Naive B cell (primary cell): ENCODE measurements around the gene CDH12. TPM values are rescaled to one million over a fixed set of nuclear protein-coding genes. Genes with fewer than 3 reads are reported as not detected.

Source experiments
- ATAC-seq, 2 donors: fragments of 150-1000 bp; cut with Tn5 transposase; 2 replicates each; pipeline ENCODE4 v1.10.0; 2021; ENCODE audit warnings: low read depth in 2 of 2, mild to moderate bottlenecking in 2 of 2, moderate library complexity in 2 of 2
- DNase-seq: peaks from one replicate; pipeline ENCODE4 v3.0.0; 2022
- H3K27ac Mint-ChIP-seq, 6 donors: one replicate each; pipeline ENCODE4 v1.8.0; 2020 to 2022; ENCODE audit warnings: mild to moderate bottlenecking in 6 of 6, mixed read lengths in 6 of 6, moderate library complexity in 5 of 6, inconsistent platforms in 2 of 6
- H3K27me3 Mint-ChIP-seq, 3 donors: one replicate each; pipeline ENCODE4 v1.8.0; 2021 to 2022; ENCODE audit warnings: mixed read lengths in 3 of 3, mild to moderate bottlenecking in 1 of 3
- H3K36me3 Mint-ChIP-seq, 2 donors: one replicate each; pipeline ENCODE4 v1.8.0; 2020 to 2022; ENCODE audit warnings: mixed read lengths in 2 of 2, inconsistent platforms in 1 of 2, mild to moderate bottlenecking in 1 of 2
- H3K4me1 Mint-ChIP-seq, 3 donors: one replicate each; pipeline ENCODE4 v1.8.0; 2020 to 2022; ENCODE audit warnings: mixed read lengths in 3 of 3, inconsistent platforms in 1 of 3, mild to moderate bottlenecking in 1 of 3, moderate library complexity in 1 of 3
- H3K4me3 Mint-ChIP-seq, 8 donors: one replicate each; pipeline ENCODE4 v1.8.0; 2020 to 2022; ENCODE audit warnings: mild to moderate bottlenecking in 8 of 8, mixed read lengths in 8 of 8, moderate library complexity in 8 of 8, inconsistent platforms in 2 of 8
- H3K9me3 Mint-ChIP-seq, 7 donors: one replicate each; pipeline ENCODE4 v1.8.0; 2020 to 2022; ENCODE audit warnings: mixed read lengths in 7 of 7, mild to moderate bottlenecking in 5 of 7, inconsistent platforms in 2 of 7, moderate library complexity in 1 of 7
- polyA plus RNA-seq, 6 donors: library from polyadenylated mRNA; unstranded; fragments of 300-500 nt; fragmentation: Illumina TruSeq; gene quantifications; one replicate each; pipeline ENCODE4 v1.2.3, GENCODE V29; 2021; ENCODE audit warnings: low read depth in 6 of 6

Gene CDH12
- polyA plus RNA-seq, 6 donors from 2014 or later = not detected

DNA sequence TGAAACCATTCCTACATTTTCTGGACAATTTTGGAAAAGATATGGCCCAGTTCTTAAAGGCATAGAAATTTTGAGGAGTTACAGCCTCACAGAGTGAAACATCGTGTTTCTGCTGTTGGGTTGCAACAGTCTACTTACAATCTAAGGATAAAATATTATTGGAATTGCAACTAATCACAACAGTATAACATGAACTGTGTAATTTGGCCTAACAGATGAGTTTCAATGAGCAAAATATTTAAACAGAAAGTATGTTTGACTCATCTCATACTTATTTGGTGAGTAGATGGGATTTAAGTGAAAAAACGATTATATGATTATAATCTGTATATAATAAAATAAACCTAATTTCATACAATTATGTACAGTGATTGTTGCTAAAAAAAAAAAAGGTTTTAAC is 1061.8 kb downstream of the CDH12 start:
- Mint-ChIP-seq H3K9me3 (no peaks in the 10 kb centered on the region), H3K4me1 (no peaks in the 10 kb centered on the region), H3K36me3 (no peaks in the 10 kb centered on the region), H3K4me3 (no peak overlapping the region), H3K27me3 (no peaks in the 10 kb centered on the region), H3K27ac (no peak overlapping the region)
- no peak for DNase-seq
- ATAC-seq = no peak

DNA sequence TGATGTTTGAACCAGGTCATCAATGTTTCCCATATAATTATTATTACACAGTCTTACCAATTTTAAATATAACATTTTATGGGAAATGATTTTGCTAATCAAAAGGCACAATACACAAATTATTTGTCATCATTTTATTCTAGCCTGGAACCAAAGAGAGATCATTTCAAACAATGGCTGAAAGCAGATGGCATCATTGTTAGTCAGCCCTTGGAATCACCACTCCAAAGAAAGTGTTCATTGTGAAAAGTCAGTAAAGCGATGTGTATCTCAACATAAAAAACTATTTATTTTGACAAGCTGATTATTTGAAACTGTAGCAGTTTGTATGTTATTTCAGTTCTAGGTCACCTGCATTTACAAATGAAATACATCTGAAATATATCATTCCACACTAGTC is 1068.7 kb downstream of the CDH12 start:
- no peaks in the 10 kb centered on the region for H3K27me3 Mint-ChIP-seq

DNA sequence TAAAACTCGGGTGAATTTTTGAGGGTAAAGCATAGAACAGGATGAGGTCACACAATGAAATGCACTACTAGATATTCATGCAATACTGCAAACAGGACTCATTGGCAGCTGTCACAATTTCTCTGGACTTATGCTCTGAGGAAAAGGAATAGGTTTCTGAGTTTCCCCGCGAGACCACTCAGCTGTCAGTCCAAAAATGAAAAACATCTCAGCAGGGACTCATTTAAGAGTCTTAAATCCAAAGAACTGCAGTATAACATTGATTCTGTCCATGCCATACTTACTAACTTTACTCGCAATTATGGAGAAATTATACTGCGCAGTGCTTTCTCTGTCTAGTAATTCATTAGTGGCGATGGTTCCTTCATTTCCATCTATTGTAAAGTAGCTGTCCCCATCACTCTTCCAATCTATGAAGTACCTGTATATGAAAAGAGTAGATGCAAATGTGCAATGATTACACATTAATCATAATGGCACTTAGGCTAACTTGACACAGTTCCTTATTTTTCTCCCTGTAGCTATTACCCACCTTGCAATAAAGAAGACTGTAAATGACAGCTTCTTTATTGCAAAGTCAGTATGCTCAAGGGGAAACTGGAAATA is 1070.0 kb downstream of the CDH12 start:
- H3K27ac Mint-ChIP-seq = no peak overlapping the region
- peaks cover 0 to 3% (median 0%) of the 10 kb centered on the region in 7 donors for H3K9me3 Mint-ChIP-seq
- ATAC-seq (no peak), DNase-seq (no peak)
- H3K27me3 Mint-ChIP-seq = no peaks in the 10 kb centered on the region
- H3K36me3 Mint-ChIP-seq = no peaks in the 10 kb centered on the region
- no peak overlapping the region for H3K4me3 Mint-ChIP-seq
- no peaks in the 10 kb centered on the region for H3K4me1 Mint-ChIP-seq

More for the DNA sequence above, 1068.7 kb downstream of the CDH12 start:
- no peaks in the 10 kb centered on the region for H3K4me1 Mint-ChIP-seq
- H3K4me3 Mint-ChIP-seq = no peak overlapping the region
- no peak for ATAC-seq
- DNase-seq = no peak
- peaks cover 0 to 3% (median 0%) of the 10 kb centered on the region in 7 donors for H3K9me3 Mint-ChIP-seq
- H3K36me3 Mint-ChIP-seq = no peaks in the 10 kb centered on the region
- H3K27ac Mint-ChIP-seq = no peak overlapping the region

- Mint-ChIP-seq H3K27me3 (no peaks in the 10 kb centered on the region), H3K4me3 (no peak overlapping the region), H3K9me3 (peaks cover 0 to 3% (median 0%) of the 10 kb centered on the region in 7 donors), H3K4me1 (no peaks in the 10 kb centered on the region), H3K27ac (no peak overlapping the region), H3K36me3 (no peaks in the 10 kb centered on the region)
- no peak for DNase-seq
- no peak for ATAC-seq
Measured at GRCh38 chr5:21776466-21776865, 1076.7 kb downstream of the CDH12 start.

GRCh38 chr5:21774801-21775200 is 1078.3 kb downstream of the CDH12 start:
- ATAC-seq (no peak), DNase-seq (no peak)
- no peak overlapping the region for H3K4me3 Mint-ChIP-seq
- no peak overlapping the region for H3K27ac Mint-ChIP-seq
- H3K9me3 Mint-ChIP-seq = peaks cover 0 to 3% (median 0%) of the 10 kb centered on the region in 7 donors
- H3K27me3 Mint-ChIP-seq = no peaks in the 10 kb centered on the region
- H3K36me3 Mint-ChIP-seq = no peaks in the 10 kb centered on the region
- no peaks in the 10 kb centered on the region for H3K4me1 Mint-ChIP-seq

GRCh38 chr5:21774281-21774680 is 1078.9 kb downstream of the CDH12 start:
- DNase-seq (no peak), ATAC-seq (no peak)
- Mint-ChIP-seq H3K4me1 (no peaks in the 10 kb centered on the region), H3K27me3 (no peaks in the 10 kb centered on the region), H3K27ac (no peak overlapping the region), H3K9me3 (peaks cover 0 to 3% (median 0%) of the 10 kb centered on the region in 7 donors), H3K36me3 (no peaks in the 10 kb centered on the region), H3K4me3 (no peak overlapping the region)

- no peak overlapping the region for H3K4me3 Mint-ChIP-seq
- H3K4me1 Mint-ChIP-seq = no peaks in the 10 kb centered on the region
- no peaks in the 10 kb centered on the region for H3K27me3 Mint-ChIP-seq
- H3K27ac Mint-ChIP-seq = no peak overlapping the region
- DNase-seq = no peak
- no peaks in the 10 kb centered on the region for H3K36me3 Mint-ChIP-seq
- peaks cover 0 to 3% (median 0%) of the 10 kb centered on the region in 7 donors for H3K9me3 Mint-ChIP-seq
- ATAC-seq = no peak
Measured at GRCh38 chr5:21773456-21773855, 1079.7 kb downstream of the CDH12 start.

DNA sequence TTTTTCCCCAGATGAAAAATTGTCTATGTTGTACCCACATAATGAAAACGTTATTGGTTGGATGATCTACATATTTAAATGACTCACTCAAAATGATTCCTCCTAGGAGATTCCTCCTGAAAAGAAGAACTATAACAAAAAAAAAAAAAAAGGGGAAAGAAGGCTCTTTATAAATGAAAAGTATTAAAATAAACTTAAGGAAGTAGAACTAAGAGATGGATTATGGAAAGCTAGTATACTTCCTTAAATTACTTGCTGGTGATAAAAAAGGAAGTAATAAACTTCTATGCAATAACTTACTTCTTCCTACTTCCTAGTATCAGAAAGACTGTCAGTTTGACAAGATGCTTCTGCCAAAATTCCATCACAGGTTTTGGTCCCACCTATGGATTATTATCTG is 1087.7 kb downstream of the CDH12 start:
- H3K36me3 Mint-ChIP-seq = no peaks in the 10 kb centered on the region
- DNase-seq (no peak), ATAC-seq (no peak)
- H3K27ac Mint-ChIP-seq = no peak overlapping the region
- no peaks in the 10 kb centered on the region for H3K4me1 Mint-ChIP-seq
- no peaks in the 10 kb centered on the region for H3K9me3 Mint-ChIP-seq
- no peaks in the 10 kb centered on the region for H3K27me3 Mint-ChIP-seq
- H3K4me3 Mint-ChIP-seq = no peak overlapping the region

- DNase-seq (no peak), ATAC-seq (no peak)
- no peak overlapping the region for H3K4me3 Mint-ChIP-seq
- no peaks in the 10 kb centered on the region for H3K4me1 Mint-ChIP-seq
- H3K27me3 Mint-ChIP-seq = no peaks in the 10 kb centered on the region
- H3K9me3 Mint-ChIP-seq = peaks cover 0 to 2% (median 0%) of the 10 kb centered on the region in 7 donors
- no peak overlapping the region for H3K27ac Mint-ChIP-seq
- no peaks in the 10 kb centered on the region for H3K36me3 Mint-ChIP-seq
Measured at GRCh38 chr5:21739096-21739495, 1114.0 kb downstream of the CDH12 start.

GRCh38 chr5:21723500-21723899 is 1129.6 kb downstream of the CDH12 start:
- Mint-ChIP-seq H3K27ac (no peak overlapping the region), H3K9me3 (peaks cover 0 to 9% (median 2%) of the 10 kb centered on the region in 7 donors), H3K36me3 (peaks cover 0 to 4% of the 10 kb centered on the region in 2 donors), H3K27me3 (no peaks in the 10 kb centered on the region), H3K4me1 (no peaks in the 10 kb centered on the region), H3K4me3 (no peak overlapping the region)
- ATAC-seq (no peak), DNase-seq (no peak)

DNA sequence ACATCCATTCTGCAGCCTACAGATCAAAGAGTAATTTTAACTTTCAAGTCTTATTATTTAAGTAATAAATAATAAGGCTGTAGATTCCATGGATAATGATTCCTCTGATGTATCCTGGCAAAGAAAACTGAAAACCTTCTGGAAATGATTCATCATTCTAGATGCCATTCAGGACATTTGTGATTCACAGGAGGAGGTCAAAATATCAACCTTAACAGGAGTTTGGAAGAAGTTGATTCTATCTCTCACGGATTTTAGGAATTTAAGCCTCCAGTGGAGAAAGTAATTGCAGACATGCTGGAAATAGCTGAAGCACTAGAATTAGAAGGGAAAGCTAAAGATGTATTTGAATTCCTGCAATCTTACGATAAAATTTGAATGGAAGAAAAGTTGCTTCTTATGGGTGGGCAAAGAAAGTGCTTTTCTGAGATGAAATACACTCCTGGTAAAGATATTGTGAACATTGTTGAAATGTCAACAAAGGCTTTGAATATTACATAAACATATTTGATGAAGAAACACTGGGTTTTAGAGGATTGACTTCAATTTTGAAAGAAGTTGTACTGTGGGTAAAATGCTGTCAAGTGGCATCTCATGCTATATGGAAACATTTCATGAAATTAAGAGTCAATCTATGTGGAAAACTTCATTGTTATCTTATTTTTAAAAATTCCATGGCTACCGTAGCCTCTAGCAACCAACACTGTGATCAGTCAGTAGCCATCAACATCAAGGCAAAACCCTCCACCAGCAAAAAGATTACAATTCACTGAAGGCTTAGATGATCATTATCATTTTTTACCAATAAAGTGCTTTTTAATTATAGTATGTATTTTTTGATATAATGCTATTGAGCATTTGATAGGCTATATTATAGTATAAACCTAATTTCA is 1141.0 kb downstream of the CDH12 start:
- Mint-ChIP-seq H3K4me1 (no peaks in the 10 kb centered on the region), H3K27ac (no peak overlapping the region), H3K4me3 (no peak overlapping the region), H3K9me3 (peaks cover 0 to 5% (median 0%) of the 10 kb centered on the region in 7 donors), H3K36me3 (no peaks in the 10 kb centered on the region), H3K27me3 (no peaks in the 10 kb centered on the region)
- no peak for DNase-seq
- ATAC-seq = no peak

- Mint-ChIP-seq H3K4me1 (no peaks in the 10 kb centered on the region), H3K36me3 (no peaks in the 10 kb centered on the region), H3K9me3 (peaks cover 0 to 3% (median 0%) of the 10 kb centered on the region in 7 donors), H3K27ac (no peak overlapping the region), H3K27me3 (no peaks in the 10 kb centered on the region), H3K4me3 (no peak overlapping the region)
- ATAC-seq = no peak
- no peak for DNase-seq
Measured at GRCh38 chr5:21709770-21710169, 1143.4 kb downstream of the CDH12 start.

DNA sequence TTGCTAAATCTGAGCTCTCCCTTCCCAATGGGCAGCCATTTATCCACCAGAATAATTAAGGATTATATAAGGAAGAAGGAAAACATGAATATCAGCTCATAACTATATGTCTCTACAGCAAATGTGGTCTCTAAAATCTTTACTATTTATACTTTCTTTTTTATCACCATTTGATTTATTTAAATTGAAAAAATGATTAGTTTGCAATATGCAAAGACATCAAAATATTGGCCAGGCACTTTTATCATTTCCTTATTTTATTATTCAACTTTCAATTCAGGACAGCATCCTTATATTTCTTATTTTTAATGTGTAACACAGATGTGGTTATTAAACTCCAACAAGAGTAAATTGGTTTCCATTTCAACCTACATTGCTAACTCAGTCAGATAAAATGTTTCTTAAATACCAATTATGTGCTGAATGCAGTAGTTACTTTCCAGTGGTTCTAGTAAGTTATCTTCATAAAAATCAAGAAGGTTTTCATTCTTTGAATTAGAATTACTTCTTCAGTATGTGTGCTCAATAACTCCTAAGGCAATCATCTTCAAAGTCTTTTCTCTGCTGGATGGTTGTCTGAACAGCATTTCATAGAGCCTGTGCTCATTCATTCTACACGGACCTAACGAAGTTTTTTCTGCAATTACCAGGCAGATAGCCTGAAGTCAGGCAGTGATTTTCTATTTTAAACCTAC is 1148.0 kb downstream of the CDH12 start:
- DNase-seq = no peak

GRCh38 chr5:21701317-21701716 is 1151.8 kb downstream of the CDH12 start:
- no peaks in the 10 kb centered on the region for H3K27me3 Mint-ChIP-seq
- H3K36me3 Mint-ChIP-seq = no peaks in the 10 kb centered on the region
- no peak overlapping the region for H3K27ac Mint-ChIP-seq
- ATAC-seq (no peak), DNase-seq (no peak)
- no peaks in the 10 kb centered on the region for H3K4me1 Mint-ChIP-seq
- H3K4me3 Mint-ChIP-seq = no peak overlapping the region
- peaks cover 0 to 4% (median 2%) of the 10 kb centered on the region in 7 donors for H3K9me3 Mint-ChIP-seq

More for the DNA sequence above, 1148.0 kb downstream of the CDH12 start:
- no peaks in the 10 kb centered on the region for H3K27me3 Mint-ChIP-seq
- H3K27ac Mint-ChIP-seq = no peak overlapping the region
- no peak overlapping the region for H3K4me3 Mint-ChIP-seq
- ATAC-seq = no peak
- H3K4me1 Mint-ChIP-seq = no peaks in the 10 kb centered on the region
- H3K9me3 Mint-ChIP-seq = peaks cover 0 to 3% (median 0%) of the 10 kb centered on the region in 7 donors
- H3K36me3 Mint-ChIP-seq = no peaks in the 10 kb centered on the region
